Smooth muscle cell (in vitro differentiated cells): ENCODE measurements around the gene LAMA2. TPM values are rescaled to one million over a fixed set of nuclear protein-coding genes. Genes with fewer than 3 reads are reported as not detected.
A peak's percentile ranks its signal among the peaks of the same experiment; 100 is the strongest.

Source experiments
- DNase-seq: peaks from one replicate; lab custom pipeline; 2025; ENCODE audit not compliant: unreplicated experiment; lab: John Stamatoyannopoulos, UW
- H2AFZ ChIP-seq: fragments of 200-600 bp; sonication (generic); 2 replicates; pipeline ENCODE4 v1.6.0; 2016; ENCODE audit warnings: antibody characterized with exemption, low read depth, mild to moderate bottlenecking
- H3F3A ChIP-seq: fragments of 200-600 bp; sonication (generic); 2 replicates; pipeline ENCODE4 v1.6.0; 2017; ENCODE audit warnings: antibody characterized with exemption, low read depth
- H3K27ac ChIP-seq: fragments of 200-600 bp; sonication (generic); 2 replicates; pipeline ENCODE4 v1.5.1; 2016; ENCODE audit warnings: low read depth, mild to moderate bottlenecking
- H3K27me3 ChIP-seq: fragments of 200-600 bp; sonication (generic); 2 replicates; pipeline ENCODE4 v1.6.1; 2016; ENCODE audit warnings: low read depth, mild to moderate bottlenecking
- H3K36me3 ChIP-seq: fragments of 200-600 bp; sonication (generic); 2 replicates; pipeline ENCODE4 v1.5.1; 2016; ENCODE audit warnings: low read depth
- H3K4me1 ChIP-seq: fragments of 200-600 bp; sonication (generic); 2 replicates; pipeline ENCODE4 v1.5.1; 2016; ENCODE audit warnings: low read depth
- H3K4me2 ChIP-seq: fragments of 200-600 bp; sonication (generic); 2 replicates; pipeline ENCODE4 v1.6.0; 2016; ENCODE audit warnings: mild to moderate bottlenecking
- H3K4me3 ChIP-seq: fragments of 200-600 bp; sonication (generic); 2 replicates; pipeline ENCODE4 v1.5.1; 2016; ENCODE audit warnings: mild to moderate bottlenecking
- H3K79me2 ChIP-seq: fragments of 200-600 bp; sonication (generic); 2 replicates; pipeline ENCODE4 v1.6.0; 2016; ENCODE audit warnings: low read depth, mild to moderate bottlenecking
- H3K9ac ChIP-seq: fragments of 200-600 bp; sonication (generic); 2 replicates; pipeline ENCODE4 v1.6.0; 2016; ENCODE audit warnings: low read depth
- H3K9me3 ChIP-seq: fragments of 200-600 bp; sonication (generic); replicated peaks from 2 replicates; pipeline ENCODE4 v1.5.1; 2016; ENCODE audit warnings: low read depth
- H4K20me1 ChIP-seq: fragments of 200-600 bp; sonication (generic); 2 replicates; pipeline ENCODE4 v1.6.0; 2016; ENCODE audit warnings: low read depth
- WGBS: methylation state at CpG from one replicate; pipeline ENCODE4 v1.1.7; 2016; ENCODE audit warnings: low lambda C conversion rate; 5-methylcytosine and 5-hydroxymethylcytosine counted together
- polyA plus RNA-seq: library from polyadenylated mRNA; unstranded; fragments of >200 nt; fragmentation: Nextera tagmentation; extraction: Ambion mirVana; gene quantifications from 2 replicates; pipeline ENCODE4 v1.2.1, GENCODE V29; 2016
- total RNA-seq: library from RNA; depleted of rRNA; stranded (reverse); fragments of >200 nt; gene quantifications from 2 replicates; pipeline ENCODE4 v1.2.3, GENCODE V29; 2014
- TF ChIP-seq, protein P1 (sequence below): fragments of 200-600 bp; sonication (generic); IDR thresholded peaks from 2 replicates; pipeline ENCODE4 v1.5.1; 2017; ENCODE audit warnings: borderline replicate concordance, mild to moderate bottlenecking, antibody characterized with exemption; ENCODE audit not compliant: insufficient read depth, poor library complexity, severe bottlenecking

The LAMA2 gene
- total and polyA plus RNA-seq, 2 experiments from 2014 or later, result 21.7 to 92.9 TPM

DNA sequence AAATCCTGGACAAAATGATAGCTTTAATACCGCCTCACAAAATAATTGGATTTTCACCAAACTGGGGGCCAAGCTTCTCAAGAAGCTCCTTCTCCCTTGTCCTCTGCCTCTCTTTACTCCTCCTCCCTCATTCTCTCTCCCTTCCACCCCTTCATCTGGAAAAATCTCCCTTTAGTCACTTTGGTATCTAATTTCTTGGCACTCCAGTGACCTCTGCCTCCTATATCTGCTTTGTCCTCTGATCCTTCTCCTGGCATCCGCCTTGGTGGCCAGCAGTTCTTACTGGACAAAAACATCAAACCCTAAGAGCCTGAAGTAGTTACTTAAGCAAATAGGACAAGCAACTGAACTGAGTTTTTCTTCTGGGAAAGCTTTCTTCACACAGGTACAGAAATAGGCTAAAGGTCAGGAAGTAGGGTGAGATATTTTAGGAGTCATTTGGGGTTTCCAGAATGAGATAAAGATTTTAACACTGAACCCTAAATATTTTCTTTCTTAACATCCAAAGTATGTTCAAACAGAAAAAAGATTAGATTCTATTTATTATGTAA lies 606.4 kb downstream of the LAMA2 start:
- DNase-seq, result no peak
- 92% methylated on average over 2 of the region's 2 CpGs for WGBS
- H3K27ac ChIP-seq, result peak overlapping the region; percentile 100
- no peaks in the 10 kb centered on the region for H4K20me1 ChIP-seq
- TF ChIP-seq, protein P1, sequence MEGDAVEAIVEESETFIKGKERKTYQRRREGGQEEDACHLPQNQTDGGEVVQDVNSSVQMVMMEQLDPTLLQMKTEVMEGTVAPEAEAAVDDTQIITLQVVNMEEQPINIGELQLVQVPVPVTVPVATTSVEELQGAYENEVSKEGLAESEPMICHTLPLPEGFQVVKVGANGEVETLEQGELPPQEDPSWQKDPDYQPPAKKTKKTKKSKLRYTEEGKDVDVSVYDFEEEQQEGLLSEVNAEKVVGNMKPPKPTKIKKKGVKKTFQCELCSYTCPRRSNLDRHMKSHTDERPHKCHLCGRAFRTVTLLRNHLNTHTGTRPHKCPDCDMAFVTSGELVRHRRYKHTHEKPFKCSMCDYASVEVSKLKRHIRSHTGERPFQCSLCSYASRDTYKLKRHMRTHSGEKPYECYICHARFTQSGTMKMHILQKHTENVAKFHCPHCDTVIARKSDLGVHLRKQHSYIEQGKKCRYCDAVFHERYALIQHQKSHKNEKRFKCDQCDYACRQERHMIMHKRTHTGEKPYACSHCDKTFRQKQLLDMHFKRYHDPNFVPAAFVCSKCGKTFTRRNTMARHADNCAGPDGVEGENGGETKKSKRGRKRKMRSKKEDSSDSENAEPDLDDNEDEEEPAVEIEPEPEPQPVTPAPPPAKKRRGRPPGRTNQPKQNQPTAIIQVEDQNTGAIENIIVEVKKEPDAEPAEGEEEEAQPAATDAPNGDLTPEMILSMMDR, result no peak
- no peaks in the 10 kb centered on the region for H3K27me3 ChIP-seq
- peaks cover 45% of the 10 kb centered on the region for H3F3A ChIP-seq
- peak overlapping the region; percentile 98 for H3K9ac ChIP-seq
- H3K36me3 ChIP-seq, result no peaks in the 10 kb centered on the region
- H3K4me2 ChIP-seq, result peak overlapping the region; percentile 84
- peaks cover 31% of the 10 kb centered on the region for H3K4me1 ChIP-seq
- H3K9me3 ChIP-seq, result no peaks in the 10 kb centered on the region
- H3K79me2 ChIP-seq, result no peaks in the 10 kb centered on the region
- H3K4me3 ChIP-seq, result no peak overlapping the region
- H2AFZ ChIP-seq, result peak overlapping the region; percentile 50

GRCh38 chr6:129490521-129491255 lies 607.8 kb downstream of the LAMA2 start:
- no peaks in the 10 kb centered on the region for H3K79me2 ChIP-seq
- H3K9ac ChIP-seq, result peak overlapping the region; percentile 98
- H3K4me1 ChIP-seq, result peaks cover 31% of the 10 kb centered on the region
- TF ChIP-seq, protein P1, result no peak
- no peak for DNase-seq
- no peaks in the 10 kb centered on the region for H3K27me3 ChIP-seq
- H2AFZ ChIP-seq, result no peak overlapping the region
- peaks cover 46% of the 10 kb centered on the region for H3F3A ChIP-seq
- H3K27ac ChIP-seq, result peak overlapping the region; percentile 100
- H4K20me1 ChIP-seq, result no peaks in the 10 kb centered on the region
- H3K36me3 ChIP-seq, result no peaks in the 10 kb centered on the region
- peak overlapping the region; percentile 35 for H3K4me3 ChIP-seq
- H3K9me3 ChIP-seq, result no peaks in the 10 kb centered on the region
- peak overlapping the region; percentile 84 for H3K4me2 ChIP-seq
- WGBS, result 14% methylated on average over 9 of the region's 9 CpGs

DNA sequence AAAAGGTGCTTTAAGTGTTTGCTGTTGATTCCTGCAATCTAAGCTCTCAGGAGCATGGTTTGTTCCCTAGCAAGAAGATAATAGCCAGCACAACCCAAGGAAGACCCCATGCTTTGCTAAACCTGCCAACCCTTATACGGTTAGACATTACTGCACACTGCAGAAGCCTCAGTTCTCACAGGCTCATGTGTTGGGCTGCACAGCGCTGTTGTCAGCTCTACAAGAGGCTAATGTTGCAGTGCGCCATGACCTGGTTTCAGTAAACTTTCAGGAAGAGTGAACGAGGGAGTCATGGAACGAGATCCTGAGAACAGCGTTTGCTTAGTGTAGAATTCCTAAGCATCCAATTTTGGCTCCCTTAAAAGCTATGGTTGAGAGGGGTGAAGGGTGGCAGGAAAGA lies 608.5 kb downstream of the LAMA2 start:
- peak overlapping the region; percentile 84 for H3K4me2 ChIP-seq
- 82% methylated on average over 6 of the region's 6 CpGs for WGBS
- peaks cover 46% of the 10 kb centered on the region for H3F3A ChIP-seq
- H3K9ac ChIP-seq, result peak overlapping the region; percentile 98
- H3K27me3 ChIP-seq, result no peaks in the 10 kb centered on the region
- DNase-seq, result no peak
- H3K79me2 ChIP-seq, result no peaks in the 10 kb centered on the region
- peaks cover 31% of the 10 kb centered on the region for H3K4me1 ChIP-seq
- H3K4me3 ChIP-seq, result no peak overlapping the region
- no peaks in the 10 kb centered on the region for H4K20me1 ChIP-seq
- peak overlapping the region; percentile 100 for H3K27ac ChIP-seq
- no peaks in the 10 kb centered on the region for H3K36me3 ChIP-seq
- no peaks in the 10 kb centered on the region for H3K9me3 ChIP-seq
- no peak overlapping the region for H2AFZ ChIP-seq
- TF ChIP-seq, protein P1, result no peak
